Upper lobe of left lung (tissue), 6 donors: Measurements from ENCODE around the gene PDE4A. TPM values are rescaled to one million over a fixed set of nuclear protein-coding genes. Genes with fewer than 3 reads are reported as not detected.

Source experiments
- ATAC-seq, 2 donors: fragments of 200-7000 bp; cut with Tn5 transposase; one replicate each; pipeline ENCODE4 v1.9.1; 2022; ENCODE audit warnings: mild to moderate bottlenecking in 2 of 2, moderate library complexity in 2 of 2; ENCODE audit not compliant: low FRiP score in 2 of 2
- DNase-seq, 2 donors: peaks; one replicate each; pipeline ENCODE4 v3.0.0-alpha.2; 2019 to 2020
- H3K27ac ChIP-seq, 4 donors: fragments of 200-600 bp; sonication (generic); one replicate each; pipeline ENCODE4 v1.5.1; 2016 to 2019
- H3K27me3 ChIP-seq, 4 donors: fragments of 200-600 bp; sonication (generic); one replicate each; pipeline ENCODE4 v1.5.1; 2017 to 2019
- H3K36me3 ChIP-seq, 4 donors: fragments of 200-600 bp; sonication (generic); one replicate each; pipeline ENCODE4 v1.5.1; 2016 to 2019
- H3K4me1 ChIP-seq, 4 donors: fragments of 200-600 bp; sonication (generic); one replicate each; pipeline ENCODE4 v1.5.1; 2018 to 2019
- H3K4me3 ChIP-seq, 4 donors: fragments of 200-600 bp; sonication (generic); one replicate each; pipeline ENCODE4 v1.5.1; 2017 to 2019; ENCODE audit warnings: mild to moderate bottlenecking in 2 of 4, moderate library complexity in 1 of 4
- H3K9me3 ChIP-seq, 4 donors: fragments of 200-600 bp; sonication (generic); one replicate each; pipeline ENCODE4 v1.5.1; 2018 to 2019
- EP300 ChIP-seq, 4 donors: sonication (generic); formaldehyde crosslinking; IDR thresholded peaks; one replicate each; pipeline ENCODE4 v1.5.1; 2017; ENCODE audit warnings: antibody characterized with exemption in 4 of 4, control low read depth in 2 of 4
- POLR2A ChIP-seq, 4 donors: fragments of 450-650 bp; IDR thresholded peaks; one replicate each; pipeline ENCODE4 v1.5.1; 2016 to 2017; ENCODE audit warnings: antibody characterized with exemption in 4 of 4, mild to moderate bottlenecking in 2 of 4
- POLR2AphosphoS5 ChIP-seq, 2 donors: sonication (generic); formaldehyde crosslinking; IDR thresholded peaks; one replicate each; pipeline ENCODE4 v1.5.1; 2017; ENCODE audit warnings: antibody characterized with exemption in 2 of 2
- WGBS, 2 donors: methylation state at CpG; one replicate each; pipeline ENCODE4 v1.1.5; 2017 to 2018; 5-methylcytosine and 5-hydroxymethylcytosine counted together
- total RNA-seq, 6 donors: library from RNA; depleted of rRNA in 4 of 6; stranded (reverse); fragments of >200 nt in 4 of 6; gene quantifications; one replicate each; pipeline versions ENCODE4 v1.1.0 to v1.2.1, GENCODE V29; 2016 to 2021
- TF ChIP-seq, protein P1 (sequence below), 6 experiments: fragments of 450-650 bp in 4 of 6; fragments of 200-600 bp in 2 of 6; sonication (generic) in 2 of 6; IDR thresholded peaks; one replicate each; pipeline ENCODE4 v1.5.1; 2016 to 2019; ENCODE audit warnings: antibody characterized with exemption in 6 of 6
- donor health status: DM: no; HTN: no; CAD: no; lungs with moderate emphysema.
- donor health status: DM: no; HTN: yes; CAD: no; lungs with severe emphysema.

Gene PDE4A
- total RNA-seq, 6 donors from 2014 or later: 22.8 to 38.2 (median 31.2) TPM

- ATAC-seq (peak; percentile 90 to 92), DNase-seq (peak; percentile 87 to 97)
- Histone ChIP-seq H3K27me3 (peaks cover 2 to 52% (median 35%) of the 10 kb centered on the region in 4 donors), H3K27ac (peak overlapping the region; percentile 19 to 77 (median 49)), H3K4me3 (peak overlapping the region; percentile 40 to 56 (median 50)), H3K4me1 (peaks cover 42 to 66% (median 48%) of the 10 kb centered on the region in 4 donors), H3K36me3 (no peaks in the 10 kb centered on the region), H3K9me3 (peaks cover 0 to 3% (median 1%) of the 10 kb centered on the region in 4 donors)
- peak in 2 of 4 donors; percentile 20 to 37 for TF ChIP-seq POLR2A (IDR thresholded peaks at IDR 0.05)
- peak in 3 of 4 donors; percentile 77 to 93 (median 83) for TF ChIP-seq EP300 (IDR thresholded peaks at IDR 0.05)
- TF ChIP-seq, protein P1, sequence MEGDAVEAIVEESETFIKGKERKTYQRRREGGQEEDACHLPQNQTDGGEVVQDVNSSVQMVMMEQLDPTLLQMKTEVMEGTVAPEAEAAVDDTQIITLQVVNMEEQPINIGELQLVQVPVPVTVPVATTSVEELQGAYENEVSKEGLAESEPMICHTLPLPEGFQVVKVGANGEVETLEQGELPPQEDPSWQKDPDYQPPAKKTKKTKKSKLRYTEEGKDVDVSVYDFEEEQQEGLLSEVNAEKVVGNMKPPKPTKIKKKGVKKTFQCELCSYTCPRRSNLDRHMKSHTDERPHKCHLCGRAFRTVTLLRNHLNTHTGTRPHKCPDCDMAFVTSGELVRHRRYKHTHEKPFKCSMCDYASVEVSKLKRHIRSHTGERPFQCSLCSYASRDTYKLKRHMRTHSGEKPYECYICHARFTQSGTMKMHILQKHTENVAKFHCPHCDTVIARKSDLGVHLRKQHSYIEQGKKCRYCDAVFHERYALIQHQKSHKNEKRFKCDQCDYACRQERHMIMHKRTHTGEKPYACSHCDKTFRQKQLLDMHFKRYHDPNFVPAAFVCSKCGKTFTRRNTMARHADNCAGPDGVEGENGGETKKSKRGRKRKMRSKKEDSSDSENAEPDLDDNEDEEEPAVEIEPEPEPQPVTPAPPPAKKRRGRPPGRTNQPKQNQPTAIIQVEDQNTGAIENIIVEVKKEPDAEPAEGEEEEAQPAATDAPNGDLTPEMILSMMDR (IDR thresholded peaks at IDR 0.05): peak; percentile 88 to 100 (median 98)
- TF ChIP-seq POLR2AphosphoS5 (IDR thresholded peaks at IDR 0.05): peak; percentile 41 to 90
- WGBS, 2 donors: 10% methylated on average over 8 to 34 of the region's 67 CpGs
Measured at GRCh38 chr19:10416380-10417257, 3.7 kb upstream of the PDE4A start.

GRCh38 chr19:10417541-10418234 lies 2.6 kb upstream of the PDE4A start:
- peaks cover 42 to 63% (median 49%) of the 10 kb centered on the region in 4 donors for H3K4me1 ChIP-seq
- no peaks in the 10 kb centered on the region for H3K36me3 ChIP-seq
- ATAC-seq (no peak), DNase-seq (peak in 1 of 2 donors; percentile 76)
- TF ChIP-seq EP300 (IDR thresholded peaks at IDR 0.05): no peak
- TF ChIP-seq, protein P1 (IDR thresholded peaks at IDR 0.05): no peak
- TF ChIP-seq POLR2AphosphoS5 (IDR thresholded peaks at IDR 0.05): no peak
- no peak for TF ChIP-seq POLR2A (IDR thresholded peaks at IDR 0.05)
- H3K4me3 ChIP-seq: no peak overlapping the region
- H3K9me3 ChIP-seq: peaks cover 0 to 3% (median 1%) of the 10 kb centered on the region in 4 donors
- WGBS, 2 donors: 16 to 18% methylated on average over 13 to 16 of the region's 30 CpGs
- H3K27me3 ChIP-seq: peaks cover 2 to 63% (median 41%) of the 10 kb centered on the region in 4 donors
- no peak overlapping the region for H3K27ac ChIP-seq

DNA sequence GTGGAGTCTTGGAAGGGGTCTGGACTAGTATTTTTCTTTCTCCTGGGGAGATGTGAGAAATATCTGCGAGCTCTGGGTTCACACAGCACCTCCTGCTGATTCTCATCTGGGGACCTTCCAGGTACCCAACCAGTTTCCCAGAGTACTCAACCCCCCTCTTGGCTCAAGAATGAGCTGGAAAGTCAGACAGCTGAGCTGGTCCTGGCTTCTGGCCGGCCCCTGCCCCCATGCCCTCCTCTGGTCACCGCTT lies 2.2 kb upstream of the PDE4A start:
- WGBS, 2 donors: 11 to 23% methylated on average over 3 of the region's 3 CpGs
- peaks cover 2 to 63% (median 41%) of the 10 kb centered on the region in 4 donors for H3K27me3 ChIP-seq
- H3K9me3 ChIP-seq: peaks cover 0 to 3% (median 1%) of the 10 kb centered on the region in 4 donors
- H3K36me3 ChIP-seq: no peaks in the 10 kb centered on the region
- TF ChIP-seq, protein P1 (IDR thresholded peaks at IDR 0.05): no peak
- no peak for TF ChIP-seq POLR2A (IDR thresholded peaks at IDR 0.05)
- TF ChIP-seq POLR2AphosphoS5 (IDR thresholded peaks at IDR 0.05): no peak
- TF ChIP-seq EP300 (IDR thresholded peaks at IDR 0.05): no peak
- DNase-seq (no peak), ATAC-seq (no peak)
- peaks cover 42 to 62% (median 49%) of the 10 kb centered on the region in 4 donors for H3K4me1 ChIP-seq
- no peak overlapping the region for H3K4me3 ChIP-seq
- no peak overlapping the region for H3K27ac ChIP-seq

GRCh38 chr19:10418485-10419199 lies 1.7 kb upstream of the PDE4A start:
- H3K27ac ChIP-seq: no peak overlapping the region
- peaks cover 0 to 3% (median 1%) of the 10 kb centered on the region in 4 donors for H3K9me3 ChIP-seq
- no peak for ATAC-seq
- peak in 1 of 2 donors; percentile 69 for DNase-seq
- H3K4me1 ChIP-seq: peaks cover 42 to 63% (median 51%) of the 10 kb centered on the region in 4 donors
- TF ChIP-seq POLR2A (IDR thresholded peaks at IDR 0.05) (no peak), POLR2AphosphoS5 (IDR thresholded peaks at IDR 0.05) (no peak), EP300 (IDR thresholded peaks at IDR 0.05) (no peak)
- TF ChIP-seq, protein P1 (IDR thresholded peaks at IDR 0.05): no peak
- 3 to 4% methylated on average over 25 to 30 of the region's 32 CpGs for WGBS, 2 donors
- peaks cover 2 to 63% (median 41%) of the 10 kb centered on the region in 4 donors for H3K27me3 ChIP-seq
- H3K4me3 ChIP-seq: no peak overlapping the region
- no peaks in the 10 kb centered on the region for H3K36me3 ChIP-seq
